Measurements from ENCODE around the gene PMPCA. TPM values are rescaled to one million over a fixed set of nuclear protein-coding genes. Genes with fewer than 3 reads are reported as not detected.

PMPCA gene
- total and polyA plus RNA-seq, 8 donors: 25.8 to 121 (median 51.3) TPM

- intact Hi-C loops (cut with DNase I; ENCODE audit: low total_unique reads): no loop called here
- H3K4me1 ChIP-seq: peaks cover 20 to 40% (median 26%) of the 10 kb centered on the region in 4 donors
- DNase-seq: no peak
- H3K4me3 ChIP-seq: no peak overlapping the region
- H3K27me3 ChIP-seq: no peaks in the 10 kb centered on the region
- peak overlapping the region in 1 of 5 donors; percentile 17 for H3K27ac ChIP-seq
- no peak for TF ChIP-seq POLR2A (IDR thresholded peaks at IDR 0.05)
- TF ChIP-seq CTCF (IDR thresholded peaks at IDR 0.05): no peak
- TF ChIP-seq EP300 (IDR thresholded peaks at IDR 0.05): no peak
- TF ChIP-seq POLR2AphosphoS5 (IDR thresholded peaks at IDR 0.05): no peak
- no peaks in the 10 kb centered on the region for H3K9me3 ChIP-seq
- peaks cover 87 to 100% (median 100%) of the 10 kb centered on the region in 4 donors for H3K36me3 ChIP-seq
- WGBS, 5 donors: 74 to 87% (median 76%) methylated on average over 11 of the region's 11 CpGs
Measured at GRCh38 chr9:136470356-136470755, 59.9 kb downstream of the PMPCA start.

- DNase-seq: peak in 1 of 2 donors; percentile 65
- WGBS, 5 donors: 60 to 85% (median 63%) methylated on average over 12 of the region's 12 CpGs
- no peaks in the 10 kb centered on the region for H3K9me3 ChIP-seq
- peaks cover 20 to 40% (median 26%) of the 10 kb centered on the region in 4 donors for H3K4me1 ChIP-seq
- TF ChIP-seq EP300 (IDR thresholded peaks at IDR 0.05) (no peak), POLR2AphosphoS5 (IDR thresholded peaks at IDR 0.05) (no peak), POLR2A (IDR thresholded peaks at IDR 0.05) (no peak), CTCF (IDR thresholded peaks at IDR 0.05) (no peak)
- H3K36me3 ChIP-seq: peaks cover 87 to 100% (median 100%) of the 10 kb centered on the region in 4 donors
- H3K27ac ChIP-seq: peak overlapping the region in 1 of 5 donors; percentile 17
- H3K27me3 ChIP-seq: no peaks in the 10 kb centered on the region
- no peak overlapping the region for H3K4me3 ChIP-seq
- intact Hi-C loops (cut with DNase I; ENCODE audit: low total_unique reads): no loop called here
Measured at GRCh38 chr9:136470792-136471469, 60.5 kb downstream of the PMPCA start.

- peak overlapping the region in 1 of 5 donors; percentile 2 for H3K27ac ChIP-seq
- intact Hi-C loops (cut with DNase I; ENCODE audit: low total_unique reads): no loop called here
- no peaks in the 10 kb centered on the region for H3K27me3 ChIP-seq
- peaks cover 20 to 40% (median 26%) of the 10 kb centered on the region in 4 donors for H3K4me1 ChIP-seq
- DNase-seq: no peak
- WGBS, 5 donors: 50 to 79% (median 72%) methylated on average over 7 to 19 of the region's 19 CpGs
- H3K36me3 ChIP-seq: peaks cover 87 to 100% (median 100%) of the 10 kb centered on the region in 4 donors
- H3K4me3 ChIP-seq: no peak overlapping the region
- TF ChIP-seq CTCF (IDR thresholded peaks at IDR 0.05) (no peak), EP300 (IDR thresholded peaks at IDR 0.05) (no peak), POLR2AphosphoS5 (IDR thresholded peaks at IDR 0.05) (no peak), POLR2A (IDR thresholded peaks at IDR 0.05) (no peak)
- H3K9me3 ChIP-seq: no peaks in the 10 kb centered on the region
Measured at GRCh38 chr9:136471802-136472487, 61.5 kb downstream of the PMPCA start.

GRCh38 chr9:136472640-136473353 lies 62.3 kb downstream of the PMPCA start:
- TF ChIP-seq POLR2A (IDR thresholded peaks at IDR 0.05): no peak
- no peak for TF ChIP-seq CTCF (IDR thresholded peaks at IDR 0.05)
- no peak for TF ChIP-seq POLR2AphosphoS5 (IDR thresholded peaks at IDR 0.05)
- TF ChIP-seq EP300 (IDR thresholded peaks at IDR 0.05): no peak
- DNase-seq: no peak
- no peak overlapping the region for H3K4me3 ChIP-seq
- no peaks in the 10 kb centered on the region for H3K27me3 ChIP-seq
- peaks cover 87 to 100% (median 100%) of the 10 kb centered on the region in 4 donors for H3K36me3 ChIP-seq
- H3K4me1 ChIP-seq: peaks cover 24 to 46% (median 27%) of the 10 kb centered on the region in 4 donors
- 73 to 82% (median 77%) methylated on average over 18 to 28 of the region's 28 CpGs for WGBS, 5 donors
- intact Hi-C loops (cut with DNase I; ENCODE audit: low total_unique reads): no loop called here
- no peaks in the 10 kb centered on the region for H3K9me3 ChIP-seq
- no peak overlapping the region for H3K27ac ChIP-seq
